ENCODE results near the gene LOXHD1. TPM values are rescaled to one million over a fixed set of nuclear protein-coding genes. Genes with fewer than 3 reads are reported as not detected.

LOXHD1 gene
- total RNA-seq, 4 donors from 2014 or later, result 0.41 TPM; not detected in 3

DNA sequence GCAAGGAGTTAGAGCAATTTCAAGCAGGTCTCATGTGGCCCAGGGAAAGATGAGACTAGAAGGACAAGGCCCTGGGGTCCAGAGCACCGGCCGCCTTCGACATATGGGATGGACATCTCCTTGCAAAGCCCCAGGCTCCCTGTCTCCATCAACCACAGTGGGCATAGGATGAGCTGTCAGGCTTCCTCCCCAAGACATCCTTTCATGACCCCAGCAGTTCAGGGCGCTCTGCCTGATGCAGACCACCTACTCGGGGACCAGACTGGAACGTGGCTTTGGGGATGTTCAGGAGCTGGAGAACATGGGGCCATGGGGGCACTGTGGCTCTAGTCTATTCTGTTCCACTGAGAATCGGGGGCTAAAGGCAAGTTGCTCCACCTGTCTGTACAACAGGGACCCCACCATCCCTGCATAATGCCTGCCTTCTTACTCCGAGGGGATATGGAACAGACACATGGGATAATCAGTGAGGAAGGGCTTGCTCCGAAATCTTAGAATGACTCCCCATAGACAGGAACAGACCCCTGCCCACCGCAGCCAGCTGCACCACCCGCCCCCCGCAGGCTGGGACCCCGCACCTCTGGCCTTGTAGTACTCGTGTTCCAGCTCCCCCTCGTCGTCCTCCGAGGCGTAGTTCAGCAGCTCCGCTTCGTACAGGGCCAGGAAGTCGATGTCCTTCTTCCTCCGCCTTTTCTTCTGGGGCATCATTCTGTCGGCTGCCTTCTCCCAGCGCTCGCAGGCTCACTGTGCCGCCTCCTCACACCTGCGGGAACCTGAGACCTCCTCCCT lies 500 bp downstream of the LOXHD1 start:
- Histone ChIP-seq H3K27me3 (no peaks in the 10 kb centered on the region), H3K9me3 (no peaks in the 10 kb centered on the region), H3K4me1 (peaks cover 0 to 4% of the 10 kb centered on the region in 2 donors), H3K27ac (no peak overlapping the region), H3K36me3 (no peaks in the 10 kb centered on the region), H3K4me3 (no peak overlapping the region)
- TF ChIP-seq CTCF (IDR thresholded peaks at IDR 0.05 in 4 of 5, conservative IDR thresholded peaks at IDR 0.05 in 1 of 5), result no peak
- TF ChIP-seq POLR2A (IDR thresholded peaks at IDR 0.05), result no peak
- in situ Hi-C loops (cut with MboI; ENCODE audit: low sequenced_read_pairs in 4 of 4), result loop anchor here (5.0 to 25.0 kb wide), 6 partner anchors 369 to 512 kb away; a partner anchor contains a TSS
- no peak for ATAC-seq
- DNase-seq, result no peak
- intact Hi-C loops (cut with DNase I; ENCODE audit: low total_unique reads), result no loop called here

- Histone ChIP-seq H3K4me3 (no peak overlapping the region), H3K27ac (no peak overlapping the region), H3K9me3 (no peaks in the 10 kb centered on the region), H3K36me3 (no peaks in the 10 kb centered on the region), H3K27me3 (no peaks in the 10 kb centered on the region), H3K4me1 (no peaks in the 10 kb centered on the region)
- intact Hi-C loops (cut with DNase I; ENCODE audit: low total_unique reads), result no loop called here
- in situ Hi-C loops (cut with MboI; ENCODE audit: low sequenced_read_pairs in 4 of 4), result loop anchor here (10.0 to 25.0 kb wide), 4 partner anchors 365 to 508 kb away; no protein-coding TSS in a partner anchor
- TF ChIP-seq CTCF (IDR thresholded peaks at IDR 0.05 in 4 of 5, conservative IDR thresholded peaks at IDR 0.05 in 1 of 5) (no peak), POLR2A (IDR thresholded peaks at IDR 0.05) (no peak)
- ATAC-seq (no peak), DNase-seq (no peak)
These were observed 4.6 kb downstream of the LOXHD1 start for GRCh38 chr18:46652372-46652771.

DNA sequence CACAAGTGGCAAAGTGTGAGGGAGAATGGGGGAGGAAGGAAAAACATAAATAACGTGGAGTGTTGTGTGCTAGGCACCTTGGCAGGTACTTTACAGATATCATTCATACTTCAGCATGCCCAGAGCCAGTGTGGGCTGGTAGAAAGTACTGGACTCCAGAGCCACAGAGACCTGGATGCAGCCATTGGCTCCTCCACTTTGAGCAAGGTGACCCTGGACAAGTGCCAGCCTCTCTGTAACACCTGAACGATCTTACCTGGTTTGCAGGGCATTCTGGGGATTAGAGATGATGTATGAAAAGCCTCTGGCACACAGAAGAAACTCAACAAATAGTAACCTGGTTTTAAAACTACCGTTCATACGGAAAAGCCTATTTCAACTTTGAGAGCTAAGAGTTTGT lies 6.3 kb downstream of the LOXHD1 start:
- H3K36me3 ChIP-seq, result no peaks in the 10 kb centered on the region
- H3K27me3 ChIP-seq, result no peaks in the 10 kb centered on the region
- no peak for ATAC-seq
- intact Hi-C loops (cut with DNase I; ENCODE audit: low total_unique reads) (no loop called here), in situ Hi-C loops (cut with MboI; ENCODE audit: low sequenced_read_pairs in 4 of 4) (loop anchor here (10.0 to 25.0 kb wide), 4 partner anchors 363 to 506 kb away; no protein-coding TSS in a partner anchor)
- H3K9me3 ChIP-seq, result no peaks in the 10 kb centered on the region
- H3K27ac ChIP-seq, result no peak overlapping the region
- DNase-seq, result no peak
- no peaks in the 10 kb centered on the region for H3K4me1 ChIP-seq
- no peak overlapping the region for H3K4me3 ChIP-seq
- TF ChIP-seq POLR2A (IDR thresholded peaks at IDR 0.05), result no peak
- TF ChIP-seq CTCF (IDR thresholded peaks at IDR 0.05 in 4 of 5, conservative IDR thresholded peaks at IDR 0.05 in 1 of 5), result no peak

DNA sequence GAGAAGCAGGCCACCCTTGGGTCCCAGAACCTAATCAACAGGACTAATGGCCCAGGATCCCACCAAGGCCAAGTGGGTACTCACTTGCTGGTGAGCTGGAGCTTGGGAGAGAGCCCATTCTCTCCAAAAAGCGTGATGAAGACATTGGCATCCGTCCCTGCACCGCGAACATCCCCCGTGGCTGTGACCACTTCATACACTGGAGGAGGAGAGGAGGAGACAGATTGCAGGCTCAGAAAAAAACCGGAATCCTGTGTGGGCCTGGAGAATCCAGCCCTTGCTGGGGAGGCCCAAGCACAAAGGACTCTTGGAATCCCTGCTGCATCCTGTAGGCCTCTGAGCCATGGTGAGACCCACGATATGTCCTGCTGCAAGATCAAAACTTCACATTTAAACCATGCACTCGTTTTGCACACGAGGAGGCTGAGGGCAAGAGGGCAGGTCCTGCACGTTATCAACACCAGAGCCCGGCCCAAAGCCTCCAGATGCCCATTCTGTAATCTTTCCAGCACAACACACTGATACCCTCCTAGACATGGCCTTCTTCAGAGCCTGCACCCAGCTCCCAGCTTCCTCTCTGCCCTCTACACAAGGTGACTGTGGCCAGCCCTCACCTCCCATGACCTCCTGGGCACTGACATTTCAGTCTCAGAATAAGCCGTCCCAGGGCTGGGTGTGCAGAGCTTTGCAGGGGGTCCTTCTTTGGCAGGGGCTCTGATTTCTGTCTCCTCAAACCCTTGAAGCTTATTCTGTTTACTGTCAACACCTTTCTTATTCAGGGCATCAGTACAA lies 7.8 kb downstream of the LOXHD1 start:
- no peaks in the 10 kb centered on the region for H3K4me1 ChIP-seq
- no peaks in the 10 kb centered on the region for H3K9me3 ChIP-seq
- ATAC-seq, result no peak
- intact Hi-C loops (cut with DNase I; ENCODE audit: low total_unique reads) (loop anchor here (10.0 kb wide), 1 partner anchor 84 kb away; no protein-coding TSS in a partner anchor), in situ Hi-C loops (cut with MboI; ENCODE audit: low sequenced_read_pairs in 4 of 4) (no loop called here)
- no peak overlapping the region for H3K4me3 ChIP-seq
- DNase-seq, result no peak
- H3K36me3 ChIP-seq, result no peaks in the 10 kb centered on the region
- TF ChIP-seq CTCF (IDR thresholded peaks at IDR 0.05 in 4 of 5, conservative IDR thresholded peaks at IDR 0.05 in 1 of 5), result no peak
- no peak for TF ChIP-seq POLR2A (IDR thresholded peaks at IDR 0.05)
- H3K27ac ChIP-seq, result no peak overlapping the region
- H3K27me3 ChIP-seq, result no peaks in the 10 kb centered on the region

Measured in gastrocnemius medialis (tissue), 4 donors.